K562 (cell line): ENCODE measurements around the gene TNFSF11. TPM values are rescaled to one million over a fixed set of nuclear protein-coding genes. Genes with fewer than 3 reads are reported as not detected.

Source experiments
- ATAC-seq: fragments of 200-7000 bp; cut with Tn5 transposase; 3 replicates; pipeline ENCODE4 v1.9.1; 2020; ENCODE audit warnings: moderate library complexity
- BruUV-seq: library from RNA; stranded (reverse); fragments of 400-500 nt; replicated peaks from 2 replicates; lab custom pipeline; 2021; lab: Mats Ljungman, UMichigan
- CTCF ChIA-PET: fragments of 300-600 bp; formaldehyde crosslinking; extraction: SDS; loops from one replicate; lab custom pipeline; 2021; ENCODE audit warnings: low intra/inter-chr PET ratio; lab: Yijun Ruan, JAX
- POLR2A ChIA-PET: fragments of 300-600, 350-650 bp; sonication (Branson Sonifier 250); formaldehyde crosslinking; extraction: SDS; loops from one replicate; lab custom pipeline; 2021; ENCODE audit warnings: antibody characterized with exemption, inconsistent platforms; lab: Yijun Ruan, JAX
- DNase-seq, 4 experiments: peaks; one replicate each; pipeline versions ENCODE4 v3.0.0 to v3.0.0-alpha.2; 2011 to 2018; ENCODE audit warnings: low spot score in 3 of 4, mixed read lengths in 3 of 4; ENCODE audit errors: extremely low read depth in 1 of 4
- FAIRE-seq: peaks from 2 replicates; lab custom pipeline; 2011; peaks lifted over from hg19 to GRCh38; lab: Jason Lieb, UNC
- H2AFZ ChIP-seq: 2 replicates; pipeline ENCODE4 v1.6.0; 2011; ENCODE audit warnings: low read depth, low read length, control low read depth, inconsistent platforms
- H3K27ac ChIP-seq: fragments of 200-600 bp; 3 replicates; pipeline ENCODE4 v1.8.0; 2011; ENCODE audit warnings: low read depth, mild to moderate bottlenecking, control low read depth, inconsistent platforms, low read length, moderate library complexity, mixed read lengths; ENCODE audit errors: extremely low read depth
- H3K27me3 ChIP-seq, 2 experiments: fragments of 300-600 bp in 1 of 2; 2 replicates in 1 of 2; 3 replicates in 1 of 2; pipeline versions ENCODE4 v1.6.0 to v1.8.0; 2011; ENCODE audit warnings: inconsistent platforms in 2 of 2, low read length in 2 of 2, mild to moderate bottlenecking in 1 of 2, mixed read lengths in 1 of 2, moderate library complexity in 1 of 2; ENCODE audit not compliant: control insufficient read depth in 2 of 2, insufficient read depth in 2 of 2
- H3K36me3 ChIP-seq: fragments of 300-600 bp; 3 replicates; pipeline ENCODE4 v1.8.0; 2011; ENCODE audit warnings: mild to moderate bottlenecking, low read length, inconsistent platforms; ENCODE audit not compliant: control insufficient read depth, insufficient read depth
- H3K4me1 ChIP-seq, 2 experiments: fragments of 200-600 bp in 1 of 2; replicated peaks in 1 of 2; 2 replicates in 1 of 2; 3 replicates in 1 of 2; pipeline versions ENCODE4 v1.5.1 to v1.8.0; 2011; ENCODE audit warnings: inconsistent platforms in 2 of 2, low read length in 2 of 2, mild to moderate bottlenecking in 1 of 2, mixed read lengths in 1 of 2, moderate library complexity in 1 of 2; ENCODE audit not compliant: control insufficient read depth in 2 of 2, insufficient read depth in 2 of 2
- H3K4me2 ChIP-seq: 2 replicates; pipeline ENCODE4 v1.6.1; 2011; ENCODE audit warnings: low read length, control low read depth, inconsistent platforms, mixed read lengths; ENCODE audit not compliant: insufficient read depth
- H3K4me3 ChIP-seq: fragments of 200-600 bp; sonication (generic), shearing (Covaris generic); 2 replicates; pipeline ENCODE4 v1.5.1; 2016; ENCODE audit warnings: control low read depth, inconsistent platforms
- H3K79me2 ChIP-seq: fragments of 200-600 bp; 3 replicates; pipeline ENCODE4 v1.8.0; 2011; ENCODE audit warnings: low read length, inconsistent platforms; ENCODE audit not compliant: control insufficient read depth, insufficient read depth
- H3K9ac ChIP-seq, 2 experiments: 2 replicates each; pipeline versions ENCODE4 v1.6.0 to v1.6.1; 2011; ENCODE audit warnings: low read depth in 2 of 2, low read length in 2 of 2, control low read depth in 1 of 2, inconsistent platforms in 1 of 2, mild to moderate bottlenecking in 1 of 2, mixed read lengths in 1 of 2; ENCODE audit not compliant: insufficient read depth in 1 of 2
- H3K9me1 ChIP-seq: one replicate; pipeline ENCODE4 v1.6.0; 2011; ENCODE audit warnings: inconsistent platforms, mild to moderate bottlenecking, low read length, moderate library complexity; ENCODE audit not compliant: control insufficient read depth, insufficient read depth
- H3K9me3 ChIP-seq: replicated peaks from 2 replicates; pipeline ENCODE4 v1.5.1; 2011; ENCODE audit warnings: low read depth, low read length, inconsistent platforms; ENCODE audit not compliant: control insufficient read depth, insufficient read depth
- H4K20me1 ChIP-seq: replicated peaks from 2 replicates; pipeline ENCODE4 v1.6.1; 2011; ENCODE audit warnings: low read length, inconsistent platforms, mixed read lengths; ENCODE audit not compliant: control insufficient read depth, insufficient read depth
- BCL6 ChIP-seq: fragments of 250-450 bp; sonication (Bioruptor Pico); IDR thresholded peaks from 2 replicates; pipeline ENCODE4 v1.4.0; 2020
- GTF2F1 ChIP-seq: IDR thresholded peaks from 2 replicates; pipeline ENCODE4 v1.6.1; 2011; ENCODE audit warnings: low read depth, low read length, improper control_type of control experiment
- HOMEZ ChIP-seq: fragments of 250-450 bp; sonication (Bioruptor Pico); IDR thresholded peaks from 2 replicates; pipeline ENCODE4 v1.4.0; 2020; ENCODE audit warnings: mild to moderate bottlenecking, moderate library complexity
- MEF2D ChIP-seq: conservative IDR thresholded peaks from 2 replicates; pipeline ENCODE4 v1.6.1; 2016; ENCODE audit warnings: low read depth, missing genetic modification characterization, missing compliant biosample characterization
- NR2C1 ChIP-seq, 2 experiments: fragments of 450-650 bp; IDR thresholded peaks; 2 replicates each; pipeline ENCODE4 v1.6.1; 2017; ENCODE audit warnings: mild to moderate bottlenecking in 2 of 2, antibody characterized with exemption in 1 of 2, inconsistent platforms in 1 of 2, missing compliant biosample characterization in 1 of 2, missing genetic modification characterization in 1 of 2
- STAG1 ChIP-seq: sonication (generic); formaldehyde crosslinking; IDR thresholded peaks from 2 replicates; pipeline ENCODE4 v1.5.0; 2020; ENCODE audit warnings: missing genetic modification reagents, borderline replicate concordance
- ZBTB7A ChIP-seq: IDR thresholded peaks from 2 replicates; pipeline ENCODE4 v1.6.1; 2011; ENCODE audit warnings: low read depth, mild to moderate bottlenecking, low read length, moderate library complexity, borderline replicate concordance; ENCODE audit not compliant: control insufficient read depth
- ZNF354B ChIP-seq: fragments of 250-450 bp; sonication (Bioruptor Pico); IDR thresholded peaks from 2 replicates; pipeline ENCODE4 v1.4.0; 2020
- WGBS: fragments of 100-300 bp; shearing (Covaris generic); methylation state at CpG from one replicate; pipeline ENCODE4 v1.1.6; 2016; ENCODE audit warnings: low coverage, mixed read lengths; ENCODE audit not compliant: insufficient coverage; ENCODE audit errors: missing lambda C conversion rate; 5-methylcytosine and 5-hydroxymethylcytosine counted together
- in situ Hi-C: fragments of 300-500 bp; cut with MboI; formaldehyde crosslinking; loops from 4 replicates; pipeline ENCODE4 v1.15.0; 2018; ENCODE audit warnings: inconsistent platforms, mixed read lengths
- intact Hi-C: fragments of 100-400 bp; cut with micrococcal nuclease; formaldehyde crosslinking; loops from 2 replicates; pipeline ENCODE4 v1.14.2; 2022
- polyA plus RNA-seq, 8 experiments: library from polyadenylated mRNA; depleted of rRNA in 4 of 8; stranded (reverse) in 5 of 8; unstranded in 3 of 8; fragments of >200 nt; fragmentation: Nextera tagmentation in 2 of 8; fragmentation: Illumina TruSeq in 1 of 8; extraction: Ambion mirVana in 2 of 8; extraction: Trizol in 1 of 8; gene quantifications; 2 replicates each; pipeline versions ENCODE4 v1.2.1 to v1.2.3, GENCODE V29; 2011 to 2014; ENCODE audit warnings: inconsistent platforms in 1 of 8, missing spikeins in 1 of 8
- total RNA-seq, 7 experiments: library from RNA; depleted of rRNA in 6 of 7; stranded (reverse); fragments of >200 nt in 6 of 7; fragmentation: Illumina TruSeq in 2 of 7; extraction: Trizol in 2 of 7; gene quantifications; 2 replicates each; pipeline versions ENCODE4 v1.2.1 to v1.2.3, GENCODE V29; 2011 to 2021; ENCODE audit warnings: low replicate concordance in 1 of 7
- TF ChIP-seq, protein P1 (sequence below): fragments of 250-450 bp; sonication (Bioruptor Pico); IDR thresholded peaks from 2 replicates; pipeline ENCODE4 v1.5.0; 2021; ENCODE audit warnings: mild to moderate bottlenecking, moderate library complexity
- TF ChIP-seq, protein P2 (sequence below): sonication (generic); formaldehyde crosslinking; IDR thresholded peaks from 2 replicates; pipeline ENCODE4 v1.8.1; 2023; ENCODE audit warnings: mild to moderate bottlenecking, missing genetic modification reagents, moderate library complexity
- TF ChIP-seq, protein P3 (sequence below), 3 experiments: fragments of 200-800 bp in 1 of 3; sonication (Bioruptor generic) in 1 of 3; sonication (generic) in 1 of 3; formaldehyde crosslinking in 1 of 3; IDR thresholded peaks; 2 replicates each; pipeline versions ENCODE4 v1.6.1 to v1.8.0; 2016 to 2022; ENCODE audit warnings: mild to moderate bottlenecking in 2 of 3, missing compliant biosample characterization in 2 of 3, missing genetic modification characterization in 2 of 3, missing genetic modification reagents in 1 of 3
- TF ChIP-seq, protein P4 (sequence below): IDR thresholded peaks from 2 replicates; pipeline ENCODE4 v1.6.1; 2012; ENCODE audit warnings: low read depth, low read length, improper control_type of control experiment, borderline replicate concordance

The TNFSF11 gene
- total and polyA plus RNA-seq, 9 of the 15 experiments (the other 6 are each of a cell fraction or from before 2014, with no cell fraction given) = not detected

- Histone ChIP-seq H3K9me1 (no peaks in the 10 kb centered on the region), H3K27ac (no peak overlapping the region), H3K36me3 (no peaks in the 10 kb centered on the region), H2AFZ (no peak overlapping the region), H3K9ac (no peak overlapping the region), H3K79me2 (no peaks in the 10 kb centered on the region), H4K20me1 (no peaks in the 10 kb centered on the region), H3K27me3 (no peaks in the 10 kb centered on the region), H3K4me1 (no peaks in the 10 kb centered on the region), H3K9me3 (no peaks in the 10 kb centered on the region), H3K4me2 (no peak overlapping the region), H3K4me3 (no peak overlapping the region)
- no peak for TF ChIP-seq STAG1 (CRISPR knock-in tag)
- TF ChIP-seq, protein P1, sequence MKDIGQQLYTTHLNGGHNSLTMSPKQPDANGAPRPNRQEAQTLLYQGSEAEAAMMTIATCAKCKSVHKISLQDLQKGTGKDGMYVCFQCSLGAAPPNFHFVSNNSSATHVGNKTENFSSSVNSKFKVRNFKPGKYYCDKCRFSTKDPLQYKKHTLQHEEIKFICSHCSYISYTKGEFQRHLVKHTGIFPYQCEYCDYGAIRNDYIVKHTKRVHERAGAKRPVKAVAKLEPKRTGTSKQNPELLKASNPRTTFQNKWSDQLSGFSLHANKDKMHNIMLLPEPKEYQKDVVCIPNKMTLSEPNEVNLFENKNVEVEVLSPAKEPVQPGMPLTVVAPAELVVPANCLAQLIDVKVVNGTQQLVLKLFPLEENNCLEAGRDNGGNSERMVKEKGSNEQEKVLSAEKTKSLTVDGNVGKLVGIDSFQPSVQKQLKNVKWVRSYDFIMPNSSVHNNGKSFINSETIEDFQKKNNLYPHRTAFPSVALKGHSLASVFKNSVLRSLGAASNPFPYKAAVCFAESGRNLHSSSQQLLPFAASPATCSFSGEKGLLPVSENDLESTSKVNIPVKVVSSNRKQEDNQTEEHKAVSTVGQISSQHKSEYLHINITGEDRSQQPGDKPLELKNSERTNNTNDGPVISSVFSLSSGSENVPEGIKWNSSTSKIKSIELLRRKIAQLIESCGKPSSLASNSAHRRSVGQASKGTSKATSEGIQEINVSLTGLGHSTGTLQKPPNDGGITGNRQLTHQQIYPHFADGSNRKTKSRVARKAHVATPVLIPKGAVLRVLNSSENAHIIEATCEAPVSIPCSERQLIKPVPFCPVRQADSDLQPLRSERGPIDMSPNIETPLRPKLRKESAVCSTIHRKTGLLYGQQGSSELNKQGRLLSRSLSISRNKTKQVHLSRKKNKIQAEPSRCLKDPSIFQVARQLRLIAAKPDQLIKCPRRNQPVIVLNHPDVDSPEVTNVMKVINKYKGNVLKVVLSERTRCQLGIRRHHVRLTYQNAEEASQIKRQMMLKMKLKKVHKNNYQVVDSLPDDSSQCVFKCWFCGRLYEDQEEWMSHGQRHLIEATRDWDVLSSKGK (CRISPR knock-in tag) = no peak
- TF ChIP-seq MEF2D (tag) = no peak
- no peak for TF ChIP-seq GTF2F1
- TF ChIP-seq, protein P2, sequence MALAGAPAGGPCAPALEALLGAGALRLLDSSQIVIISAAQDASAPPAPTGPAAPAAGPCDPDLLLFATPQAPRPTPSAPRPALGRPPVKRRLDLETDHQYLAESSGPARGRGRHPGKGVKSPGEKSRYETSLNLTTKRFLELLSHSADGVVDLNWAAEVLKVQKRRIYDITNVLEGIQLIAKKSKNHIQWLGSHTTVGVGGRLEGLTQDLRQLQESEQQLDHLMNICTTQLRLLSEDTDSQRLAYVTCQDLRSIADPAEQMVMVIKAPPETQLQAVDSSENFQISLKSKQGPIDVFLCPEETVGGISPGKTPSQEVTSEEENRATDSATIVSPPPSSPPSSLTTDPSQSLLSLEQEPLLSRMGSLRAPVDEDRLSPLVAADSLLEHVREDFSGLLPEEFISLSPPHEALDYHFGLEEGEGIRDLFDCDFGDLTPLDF (CRISPR knock-in tag) = no peak
- TF ChIP-seq ZNF354B = no peak
- TF ChIP-seq BCL6 = no peak
- TF ChIP-seq, protein P3, sequence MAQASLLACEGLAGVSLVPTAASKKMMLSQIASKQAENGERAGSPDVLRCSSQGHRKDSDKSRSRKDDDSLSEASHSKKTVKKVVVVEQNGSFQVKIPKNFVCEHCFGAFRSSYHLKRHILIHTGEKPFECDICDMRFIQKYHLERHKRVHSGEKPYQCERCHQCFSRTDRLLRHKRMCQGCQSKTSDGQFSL (CRISPR knock-in tag; IDR thresholded peaks at IDR 0.05) = no peak
- TF ChIP-seq, protein P3 (tag; IDR thresholded peaks at IDR 0.05) = no peak
- no peak for TF ChIP-seq NR2C1 (IDR thresholded peaks at IDR 0.05)
- no peak for TF ChIP-seq NR2C1 (tag; IDR thresholded peaks at IDR 0.05)
- TF ChIP-seq, protein P4, sequence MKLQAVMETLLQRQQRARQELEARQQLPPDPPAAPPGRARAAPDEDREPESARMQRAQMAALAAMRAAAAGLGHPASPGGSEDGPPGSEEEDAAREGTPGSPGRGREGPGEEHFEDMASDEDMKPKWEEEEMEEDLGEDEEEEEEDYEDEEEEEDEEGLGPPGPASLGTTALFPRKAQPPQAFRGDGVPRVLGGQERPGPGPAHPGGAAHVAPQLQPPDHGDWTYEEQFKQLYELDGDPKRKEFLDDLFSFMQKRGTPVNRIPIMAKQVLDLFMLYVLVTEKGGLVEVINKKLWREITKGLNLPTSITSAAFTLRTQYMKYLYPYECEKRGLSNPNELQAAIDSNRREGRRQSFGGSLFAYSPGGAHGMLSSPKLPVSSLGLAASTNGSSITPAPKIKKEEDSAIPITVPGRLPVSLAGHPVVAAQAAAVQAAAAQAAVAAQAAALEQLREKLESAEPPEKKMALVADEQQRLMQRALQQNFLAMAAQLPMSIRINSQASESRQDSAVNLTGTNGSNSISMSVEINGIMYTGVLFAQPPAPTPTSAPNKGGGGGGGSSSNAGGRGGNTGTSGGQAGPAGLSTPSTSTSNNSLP = no peak
- no peak for TF ChIP-seq ZBTB7A
- TF ChIP-seq HOMEZ = no peak
- BruUV-seq = no TSS peak
- DNase-seq (no peak), ATAC-seq (no peak), FAIRE-seq (no peak)
- in situ Hi-C loops (no loop called here), intact Hi-C loops (no loop called here)
- CTCF ChIA-PET = no interaction called here
- WGBS = 0% methylated on average over 4 of the region's 4 CpGs
- POLR2A ChIA-PET = no interaction called here
These were observed 30.6 kb upstream of the TNFSF11 start for GRCh38 chr13:42543215-42543797.
